SK-N-SH treated with all-trans-retinoic acid at 6 μM for 48 hours (cell line): Measurements from ENCODE around the gene RAB11FIP3.

Experiments
- ISL1 ChIP-seq: fragments of 250-450 bp; sonication (Bioruptor Pico); IDR thresholded peaks from 2 replicates; pipeline ENCODE4 v2.1.2; 2022; ENCODE audit warnings: mild to moderate bottlenecking, moderate library complexity
- PPARA ChIP-seq: fragments of 250-450 bp; sonication (Bioruptor Pico); IDR thresholded peaks from 2 replicates; pipeline ENCODE4 v1.5.0; 2020; ENCODE audit warnings: mild to moderate bottlenecking, borderline replicate concordance
- TCF4 ChIP-seq: fragments of 250-450 bp; sonication (Bioruptor Pico); IDR thresholded peaks from 2 replicates; pipeline ENCODE4 v1.8.0; 2021; ENCODE audit warnings: mild to moderate bottlenecking, moderate library complexity, borderline replicate concordance
- ZC3H10 ChIP-seq: fragments of 250-450 bp; sonication (Bioruptor Pico); IDR thresholded peaks from 2 replicates; pipeline ENCODE4 v1.5.1; 2021; ENCODE audit warnings: mild to moderate bottlenecking, moderate library complexity
- ZNF565 ChIP-seq: fragments of 450-650 bp; formaldehyde crosslinking; conservative IDR thresholded peaks from 2 replicates; pipeline ENCODE4 v1.5.0; 2020; ENCODE audit warnings: low read depth, mild to moderate bottlenecking, moderate library complexity
- TF ChIP-seq, protein P1 (sequence below): fragments of 250-450 bp; sonication (Bioruptor Pico); IDR thresholded peaks from 2 replicates; pipeline ENCODE4 v1.5.1; 2020; ENCODE audit warnings: low read depth, mild to moderate bottlenecking, moderate library complexity
- TF ChIP-seq, protein P2 (sequence below): fragments of 250-450 bp; sonication (Bioruptor Pico); IDR thresholded peaks from 2 replicates; pipeline ENCODE4 v1.8.0; 2020; ENCODE audit warnings: mild to moderate bottlenecking, moderate library complexity, borderline replicate concordance

DNA sequence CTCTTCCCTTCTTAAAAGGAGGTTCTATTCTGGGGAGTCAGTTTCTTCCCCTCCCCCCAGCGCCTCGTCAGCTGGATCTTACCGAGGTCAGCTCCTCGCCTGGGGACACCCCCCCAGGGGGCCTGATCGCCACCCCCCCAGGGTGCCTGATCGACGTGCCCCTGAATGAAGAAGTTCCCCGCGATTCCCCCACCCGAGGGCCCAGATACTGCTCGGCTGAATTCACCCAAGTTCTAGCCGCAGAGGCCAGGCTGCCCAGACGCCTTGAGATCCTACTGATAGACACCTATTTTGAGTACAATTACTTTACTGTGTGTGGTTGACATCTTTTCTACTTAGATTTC, 1.4 kb downstream of the RAB11FIP3 start:
- TF ChIP-seq ZC3H10 (CRISPR knock-in tag) (no peak), ZNF565 (CRISPR knock-in tag) (no peak), PPARA (CRISPR knock-in tag) (no peak), ISL1 (no peak), TCF4 (CRISPR knock-in tag) (no peak)
- TF ChIP-seq, protein P1, sequence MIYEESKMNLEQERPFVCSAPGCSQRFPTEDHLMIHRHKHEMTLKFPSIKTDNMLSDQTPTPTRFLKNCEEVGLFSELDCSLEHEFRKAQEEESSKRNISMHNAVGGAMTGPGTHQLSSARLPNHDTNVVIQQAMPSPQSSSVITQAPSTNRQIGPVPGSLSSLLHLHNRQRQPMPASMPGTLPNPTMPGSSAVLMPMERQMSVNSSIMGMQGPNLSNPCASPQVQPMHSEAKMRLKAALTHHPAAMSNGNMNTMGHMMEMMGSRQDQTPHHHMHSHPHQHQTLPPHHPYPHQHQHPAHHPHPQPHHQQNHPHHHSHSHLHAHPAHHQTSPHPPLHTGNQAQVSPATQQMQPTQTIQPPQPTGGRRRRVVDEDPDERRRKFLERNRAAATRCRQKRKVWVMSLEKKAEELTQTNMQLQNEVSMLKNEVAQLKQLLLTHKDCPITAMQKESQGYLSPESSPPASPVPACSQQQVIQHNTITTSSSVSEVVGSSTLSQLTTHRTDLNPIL (CRISPR knock-in tag): no peak
- TF ChIP-seq, protein P2, sequence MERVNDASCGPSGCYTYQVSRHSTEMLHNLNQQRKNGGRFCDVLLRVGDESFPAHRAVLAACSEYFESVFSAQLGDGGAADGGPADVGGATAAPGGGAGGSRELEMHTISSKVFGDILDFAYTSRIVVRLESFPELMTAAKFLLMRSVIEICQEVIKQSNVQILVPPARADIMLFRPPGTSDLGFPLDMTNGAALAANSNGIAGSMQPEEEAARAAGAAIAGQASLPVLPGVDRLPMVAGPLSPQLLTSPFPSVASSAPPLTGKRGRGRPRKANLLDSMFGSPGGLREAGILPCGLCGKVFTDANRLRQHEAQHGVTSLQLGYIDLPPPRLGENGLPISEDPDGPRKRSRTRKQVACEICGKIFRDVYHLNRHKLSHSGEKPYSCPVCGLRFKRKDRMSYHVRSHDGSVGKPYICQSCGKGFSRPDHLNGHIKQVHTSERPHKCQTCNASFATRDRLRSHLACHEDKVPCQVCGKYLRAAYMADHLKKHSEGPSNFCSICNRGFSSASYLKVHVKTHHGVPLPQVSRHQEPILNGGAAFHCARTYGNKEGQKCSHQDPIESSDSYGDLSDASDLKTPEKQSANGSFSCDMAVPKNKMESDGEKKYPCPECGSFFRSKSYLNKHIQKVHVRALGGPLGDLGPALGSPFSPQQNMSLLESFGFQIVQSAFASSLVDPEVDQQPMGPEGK: no peak
